Measurements from ENCODE around the gene FARP2.

The FARP2 gene

DNA sequence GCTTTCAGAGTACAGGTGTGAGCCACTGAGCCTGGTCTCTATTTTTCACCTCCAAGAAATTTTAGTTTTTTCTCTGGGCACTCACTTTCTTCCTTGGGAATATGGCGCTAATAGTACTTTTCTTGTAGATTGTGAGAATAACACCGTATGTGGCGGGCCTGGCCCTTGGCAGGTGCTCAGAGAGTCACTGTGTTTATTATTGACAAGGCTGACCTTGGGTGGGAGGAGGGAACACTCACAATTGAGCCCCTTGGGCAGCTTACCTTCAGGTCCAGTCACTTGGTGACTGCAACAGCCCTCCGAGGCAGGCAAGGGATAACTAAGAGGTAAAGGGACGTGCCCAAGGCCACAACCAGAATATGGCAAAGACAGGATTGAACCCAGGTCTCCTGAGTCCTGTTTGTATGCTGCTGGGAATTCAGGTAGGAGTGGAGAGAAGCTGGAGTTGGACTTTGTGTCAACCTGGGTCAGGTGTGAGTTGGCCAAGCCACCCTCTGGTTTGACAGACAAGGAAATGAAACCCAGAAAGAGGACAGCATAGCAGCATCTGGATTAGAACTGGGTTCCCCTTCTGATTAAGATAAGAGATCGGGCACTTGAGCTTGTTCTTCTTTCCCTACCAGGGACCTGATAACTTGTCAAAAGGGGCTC lies 155.1 kb downstream of the FARP2 start:
- no peaks in the 10 kb centered on the region for H3K36me3 ChIP-seq (ENCODE audit: insufficient read depth, low read length)
- H3K9me2 ChIP-seq (ENCODE audit: low read depth, low read length): no peaks in the 10 kb centered on the region
- no peak for TF ChIP-seq EZH2 (IDR thresholded peaks at IDR 0.05; ENCODE audit: borderline replicate concordance, low read length)
- TF ChIP-seq, protein P1, sequence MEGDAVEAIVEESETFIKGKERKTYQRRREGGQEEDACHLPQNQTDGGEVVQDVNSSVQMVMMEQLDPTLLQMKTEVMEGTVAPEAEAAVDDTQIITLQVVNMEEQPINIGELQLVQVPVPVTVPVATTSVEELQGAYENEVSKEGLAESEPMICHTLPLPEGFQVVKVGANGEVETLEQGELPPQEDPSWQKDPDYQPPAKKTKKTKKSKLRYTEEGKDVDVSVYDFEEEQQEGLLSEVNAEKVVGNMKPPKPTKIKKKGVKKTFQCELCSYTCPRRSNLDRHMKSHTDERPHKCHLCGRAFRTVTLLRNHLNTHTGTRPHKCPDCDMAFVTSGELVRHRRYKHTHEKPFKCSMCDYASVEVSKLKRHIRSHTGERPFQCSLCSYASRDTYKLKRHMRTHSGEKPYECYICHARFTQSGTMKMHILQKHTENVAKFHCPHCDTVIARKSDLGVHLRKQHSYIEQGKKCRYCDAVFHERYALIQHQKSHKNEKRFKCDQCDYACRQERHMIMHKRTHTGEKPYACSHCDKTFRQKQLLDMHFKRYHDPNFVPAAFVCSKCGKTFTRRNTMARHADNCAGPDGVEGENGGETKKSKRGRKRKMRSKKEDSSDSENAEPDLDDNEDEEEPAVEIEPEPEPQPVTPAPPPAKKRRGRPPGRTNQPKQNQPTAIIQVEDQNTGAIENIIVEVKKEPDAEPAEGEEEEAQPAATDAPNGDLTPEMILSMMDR (IDR thresholded peaks at IDR 0.05; ENCODE audit: low read length): no peak
- no peaks in the 10 kb centered on the region for H3K9me3 ChIP-seq (ENCODE audit: low read length)
- H3K9ac ChIP-seq (ENCODE audit: low read length): no peak overlapping the region
- no peak overlapping the region for H3K4me2 ChIP-seq (ENCODE audit: low read length)
- no peaks in the 10 kb centered on the region for H3F3A ChIP-seq (ENCODE audit: insufficient read depth, low read length)
- peaks cover 16% of the 10 kb centered on the region for H3K4me1 ChIP-seq (ENCODE audit: insufficient read depth, low read length, severe bottlenecking)
- H3K27me3 ChIP-seq (ENCODE audit: insufficient read depth, low read length): no peaks in the 10 kb centered on the region; the same call in 1 of the 2 replicates
- H2AFZ ChIP-seq (ENCODE audit: low read length): no peak overlapping the region
- H4K20me1 ChIP-seq (ENCODE audit: insufficient read depth, low read length): no peaks in the 10 kb centered on the region
- no peak overlapping the region for H3K27ac ChIP-seq (ENCODE audit: low read depth, low read length, poor library complexity, severe bottlenecking)
- H3K79me2 ChIP-seq (ENCODE audit: insufficient read depth, low read length): no peaks in the 10 kb centered on the region
- no peak overlapping the region for H3K4me3 ChIP-seq (ENCODE audit: low read depth, low read length, poor library complexity, severe bottlenecking)

- no peak for TF ChIP-seq EZH2 (IDR thresholded peaks at IDR 0.05; ENCODE audit: borderline replicate concordance, low read length)
- TF ChIP-seq, protein P1 (IDR thresholded peaks at IDR 0.05; ENCODE audit: low read length): no peak
- Histone ChIP-seq H3K9me3 (ENCODE audit: low read length) (no peaks in the 10 kb centered on the region), H3K9me2 (ENCODE audit: low read depth, low read length) (no peaks in the 10 kb centered on the region), H3K79me2 (ENCODE audit: insufficient read depth, low read length) (no peaks in the 10 kb centered on the region), H3K27me3 (ENCODE audit: insufficient read depth, low read length) (no peaks in the 10 kb centered on the region; the same call in 1 of the 2 replicates), H3K4me2 (ENCODE audit: low read length) (no peak overlapping the region), H3K4me3 (ENCODE audit: low read depth, low read length, poor library complexity, severe bottlenecking) (no peak overlapping the region), H3F3A (ENCODE audit: insufficient read depth, low read length) (no peaks in the 10 kb centered on the region), H3K36me3 (ENCODE audit: insufficient read depth, low read length) (no peaks in the 10 kb centered on the region), H4K20me1 (ENCODE audit: insufficient read depth, low read length) (no peaks in the 10 kb centered on the region), H3K9ac (ENCODE audit: low read length) (no peak overlapping the region), H3K27ac (ENCODE audit: low read depth, low read length, poor library complexity, severe bottlenecking) (no peak overlapping the region), H2AFZ (ENCODE audit: low read length) (no peak overlapping the region), H3K4me1 (ENCODE audit: insufficient read depth, low read length, severe bottlenecking) (no peaks in the 10 kb centered on the region)
Observed at GRCh38 chr2:241514553-241514952, 158.5 kb downstream of the FARP2 start.

GRCh38 chr2:241514986-241515737 lies 159.1 kb downstream of the FARP2 start:
- no peaks in the 10 kb centered on the region for H3K79me2 ChIP-seq (ENCODE audit: insufficient read depth, low read length)
- no peaks in the 10 kb centered on the region for H3K9me3 ChIP-seq (ENCODE audit: low read length)
- H3K4me2 ChIP-seq (ENCODE audit: low read length): no peak overlapping the region
- H3K4me1 ChIP-seq (ENCODE audit: insufficient read depth, low read length, severe bottlenecking): no peaks in the 10 kb centered on the region
- H2AFZ ChIP-seq (ENCODE audit: low read length): no peak overlapping the region
- no peaks in the 10 kb centered on the region for H3K9me2 ChIP-seq (ENCODE audit: low read depth, low read length)
- no peak overlapping the region for H3K27ac ChIP-seq (ENCODE audit: low read depth, low read length, poor library complexity, severe bottlenecking)
- H4K20me1 ChIP-seq (ENCODE audit: insufficient read depth, low read length): no peaks in the 10 kb centered on the region
- no peak overlapping the region for H3K4me3 ChIP-seq (ENCODE audit: low read depth, low read length, poor library complexity, severe bottlenecking)
- TF ChIP-seq EZH2 (IDR thresholded peaks at IDR 0.05; ENCODE audit: borderline replicate concordance, low read length): no peak
- TF ChIP-seq, protein P1 (IDR thresholded peaks at IDR 0.05; ENCODE audit: low read length): no peak
- no peaks in the 10 kb centered on the region; the same call in 1 of the 2 replicates for H3K27me3 ChIP-seq (ENCODE audit: insufficient read depth, low read length)
- H3K36me3 ChIP-seq (ENCODE audit: insufficient read depth, low read length): no peaks in the 10 kb centered on the region
- no peak overlapping the region for H3K9ac ChIP-seq (ENCODE audit: low read length)
- no peaks in the 10 kb centered on the region for H3F3A ChIP-seq (ENCODE audit: insufficient read depth, low read length)
